HT-29 (cell line): ENCODE measurements around the gene PRIM2. TPM values are rescaled to one million over a fixed set of nuclear protein-coding genes. Genes with fewer than 3 reads are reported as not detected.
"Not testable (repeated sequence)": the region's sequence is repeated elsewhere in the genome, so short reads cannot be mapped to it uniquely, and the experiment has no call there.

Experiments
- DNase-seq: peaks from one replicate; pipeline ENCODE4 v3.0.0-alpha.2; 2015; ENCODE audit warnings: low spot score
- small RNA-seq: library from RNA; depleted of rRNA; stranded (forward); fragments of <200 nt; gene quantifications from one replicate; pipeline ENCODE3, GENCODE V24; 2014
- total RNA-seq: library from RNA; depleted of rRNA; stranded (reverse); fragments of >200 nt; shearing (Covaris generic); gene quantifications from 2 replicates; pipeline ENCODE4 v1.2.3, GENCODE V29; 2014; rRNA removed

The PRIM2 gene
- total RNA-seq, 1 experiment from 2014 or later = 14.0 TPM

GRCh38 chr6:57605303-57605702, 287.9 kb downstream of the PRIM2 start:
- not testable (repeated sequence) for DNase-seq

GRCh38 chr6:57606331-57606730, 288.9 kb downstream of the PRIM2 start:
- not testable (repeated sequence) for DNase-seq

GRCh38 chr6:57610612-57611011, 293.2 kb downstream of the PRIM2 start:
- DNase-seq = not testable (repeated sequence)

- DNase-seq = not testable (repeated sequence)
These were observed 301.5 kb downstream of the PRIM2 start for GRCh38 chr6:57618959-57619358.

- DNase-seq = not testable (repeated sequence)
These were observed 314.3 kb downstream of the PRIM2 start for GRCh38 chr6:57631773-57632172.

GRCh38 chr6:57658526-57658925, 341.1 kb downstream of the PRIM2 start:
- not testable (repeated sequence) for DNase-seq

- not testable (repeated sequence) for DNase-seq
These were observed 342.4 kb downstream of the PRIM2 start for GRCh38 chr6:57659794-57660193.

GRCh38 chr6:57660940-57661339, 343.5 kb downstream of the PRIM2 start:
- DNase-seq = not testable (repeated sequence)

GRCh38 chr6:57668108-57668507, 350.7 kb downstream of the PRIM2 start:
- not testable (repeated sequence) for DNase-seq

GRCh38 chr6:57671237-57671636, 353.8 kb downstream of the PRIM2 start:
- not testable (repeated sequence) for DNase-seq

- DNase-seq = peak; percentile 37
These were observed 354.7 kb downstream of the PRIM2 start for GRCh38 chr6:57671937-57672627.

GRCh38 chr6:57673281-57673680, 355.9 kb downstream of the PRIM2 start:
- not testable (repeated sequence) for DNase-seq

- not testable (repeated sequence) for DNase-seq
These were observed 358.0 kb downstream of the PRIM2 start for GRCh38 chr6:57675386-57675785.

- not testable (repeated sequence) for DNase-seq
These were observed 379.0 kb downstream of the PRIM2 start for GRCh38 chr6:57696382-57696781.

Small RNA genes lying within 50 kb of the gene (small RNA-seq; reads per million reads assigned to genes)
- gene MIR548U = not detected

Other genes with a start within 250 kb of the PRIM2 start
- gene ZNF451, start 227.4 kb upstream of the PRIM2 start, total RNA-seq = 16.6 and 23.1 TPM in 2 replicates
- gene BAG2, start 145.3 kb upstream of the PRIM2 start, total RNA-seq = 6.5 and 8.5 TPM in 2 replicates
- 4.5 and 5.1 TPM in 2 replicates for gene RAB23, start 95.3 kb upstream of the PRIM2 start, total RNA-seq